Thyroid gland (tissue), 4 donors: ENCODE measurements around the gene NUAK2. TPM values are rescaled to one million over a fixed set of nuclear protein-coding genes. Genes with fewer than 3 reads are reported as not detected.

Source experiments
- DNase-seq, 2 donors: peaks; one replicate each; pipeline ENCODE4 v3.0.0-alpha.2; 2019
- H3K27ac ChIP-seq, 3 donors: fragments of 200-600 bp; sonication (generic); 1 replicate in 2 of 3; 2 replicates in 1 of 3; pipeline ENCODE4 v1.5.1; 2016 to 2019; ENCODE audit warnings: mild to moderate bottlenecking in 1 of 3, moderate library complexity in 1 of 3
- H3K27me3 ChIP-seq: fragments of 200-600 bp; sonication (generic); one replicate; pipeline ENCODE4 v1.5.1; 2019
- H3K36me3 ChIP-seq, 2 donors: fragments of 200-600 bp; sonication (generic); one replicate each; pipeline ENCODE4 v1.5.1; 2016 to 2019
- H3K4me1 ChIP-seq, 2 donors: fragments of 200-600 bp; sonication (generic); one replicate each; pipeline ENCODE4 v1.5.1; 2017 to 2019
- H3K4me3 ChIP-seq, 3 donors: fragments of 200-600 bp; sonication (generic); replicated peaks in 1 of 3; 1 replicate in 2 of 3; 2 replicates in 1 of 3; pipeline ENCODE4 v1.5.1; 2016; ENCODE audit warnings: mild to moderate bottlenecking in 1 of 3
- H3K9me3 ChIP-seq: fragments of 200-600 bp; sonication (generic); one replicate; pipeline ENCODE4 v1.5.1; 2017
- CTCF ChIP-seq, 6 experiments: fragments of 200-600 bp in 3 of 6; fragments of 450-650 bp in 3 of 6; sonication (generic) in 3 of 6; IDR thresholded peaks; one replicate each; pipeline ENCODE4 v1.5.1; 2016 to 2019; ENCODE audit warnings: antibody characterized with exemption in 6 of 6, mild to moderate bottlenecking in 2 of 6, inconsistent platforms in 1 of 6, moderate library complexity in 1 of 6
- POLR2A ChIP-seq, 2 donors: fragments of 450-650 bp; IDR thresholded peaks; one replicate each; pipeline ENCODE4 v1.6.1; 2017; ENCODE audit warnings: antibody characterized with exemption in 2 of 2, mild to moderate bottlenecking in 2 of 2, moderate library complexity in 1 of 2
- WGBS, 2 donors: methylation state at CpG; one replicate each; pipeline ENCODE4 v1.1.5; 2017; 5-methylcytosine and 5-hydroxymethylcytosine counted together
- intact Hi-C: fragments of 100-400 bp; cut with DNase I; formaldehyde crosslinking; loops from one replicate; pipeline ENCODE4 v1.15.1; 2023
- total RNA-seq, 4 donors: library from RNA; depleted of rRNA; stranded (reverse); fragments of >200 nt; gene quantifications; one replicate each; pipeline ENCODE4 v1.2.3, GENCODE V29; 2016

Gene NUAK2
- total RNA-seq, 4 donors from 2014 or later = 16.8 to 41.0 (median 26.8) TPM

GRCh38 chr1:205321959-205322283, 376 bp upstream of the NUAK2 start:
- intact Hi-C loops = loop anchor here (2.0 kb wide), 1 partner anchor 49 kb away; no protein-coding TSS in a partner anchor
- H3K27me3 ChIP-seq = no peaks in the 10 kb centered on the region
- peak overlapping the region in 1 of 3 donors; percentile 87 for H3K4me3 ChIP-seq
- no peaks in the 10 kb centered on the region for H3K9me3 ChIP-seq
- no peak for DNase-seq
- TF ChIP-seq CTCF (IDR thresholded peaks at IDR 0.05) (no peak), POLR2A (IDR thresholded peaks at IDR 0.05) (no peak)
- 45 to 68% methylated on average over 2 to 3 of the region's 5 CpGs for WGBS, 2 donors
- peaks cover 27 to 40% of the 10 kb centered on the region in 2 donors for H3K4me1 ChIP-seq
- no peaks in the 10 kb centered on the region for H3K36me3 ChIP-seq
- H3K27ac ChIP-seq = peak overlapping the region; percentile 94 to 97 (median 97)

- no peaks in the 10 kb centered on the region for H3K36me3 ChIP-seq
- no peaks in the 10 kb centered on the region for H3K9me3 ChIP-seq
- intact Hi-C loops = no loop called here
- H3K27ac ChIP-seq = peak overlapping the region; percentile 57 to 94 (median 90)
- H3K4me1 ChIP-seq = peaks cover 48 to 60% of the 10 kb centered on the region in 2 donors
- DNase-seq = peak; percentile 91 to 93
- TF ChIP-seq POLR2A (IDR thresholded peaks at IDR 0.05) = peak in 1 of 2 donors; percentile 25
- TF ChIP-seq CTCF (IDR thresholded peaks at IDR 0.05) = no peak
- peak overlapping the region in 2 of 3 donors; percentile 22 to 27 for H3K4me3 ChIP-seq
- no peaks in the 10 kb centered on the region for H3K27me3 ChIP-seq
- WGBS, 2 donors = 13 to 15% methylated on average over 5 to 6 of the region's 6 CpGs
Observed at GRCh38 chr1:205319081-205320018, 2.2 kb downstream of the NUAK2 start.

GRCh38 chr1:205318231-205318991, 3.1 kb downstream of the NUAK2 start:
- intact Hi-C loops = no loop called here
- Histone ChIP-seq H3K27me3 (no peaks in the 10 kb centered on the region), H3K4me3 (peak overlapping the region in 1 of 3 donors; percentile 22), H3K36me3 (no peaks in the 10 kb centered on the region), H3K4me1 (peaks cover 57 to 70% of the 10 kb centered on the region in 2 donors), H3K9me3 (no peaks in the 10 kb centered on the region), H3K27ac (peak overlapping the region; percentile 57 to 94 (median 90))
- TF ChIP-seq POLR2A (IDR thresholded peaks at IDR 0.05) (no peak), CTCF (IDR thresholded peaks at IDR 0.05) (no peak)
- DNase-seq = peak in 1 of 2 donors; percentile 27
- 68 to 76% methylated on average over 6 of the region's 6 CpGs for WGBS, 2 donors

GRCh38 chr1:205317311-205317917, 4.1 kb downstream of the NUAK2 start:
- intact Hi-C loops = no loop called here
- no peak overlapping the region for H3K4me3 ChIP-seq
- H3K27ac ChIP-seq = peak overlapping the region; percentile 63 to 94 (median 90)
- TF ChIP-seq CTCF (IDR thresholded peaks at IDR 0.05) (peak in 1 of 6 experiments; percentile 25), POLR2A (IDR thresholded peaks at IDR 0.05) (peak in 1 of 2 donors; percentile 76)
- no peaks in the 10 kb centered on the region for H3K36me3 ChIP-seq
- H3K27me3 ChIP-seq = no peaks in the 10 kb centered on the region
- DNase-seq = peak; percentile 99
- H3K9me3 ChIP-seq = no peaks in the 10 kb centered on the region
- 18 to 26% methylated on average over 6 to 7 of the region's 7 CpGs for WGBS, 2 donors
- peaks cover 63 to 74% of the 10 kb centered on the region in 2 donors for H3K4me1 ChIP-seq
